ENCODE measurements around the gene TMEM161A.
"Not testable (repeated sequence)": the region's sequence is repeated elsewhere in the genome, so short reads cannot be mapped to it uniquely, and the experiment has no call there.

TMEM161A gene

GRCh38 chr19:19106938-19107337 is 31.3 kb downstream of the TMEM161A start:
- POLR2A ChIA-PET; H3K27ac ChIP-seq (ENCODE audit: insufficient read depth in 1 of 2, low read depth in 1 of 2, low read length in 2 of 2, poor library complexity in 1 of 2, severe bottlenecking in 2 of 2); H3K4me1 ChIP-seq (ENCODE audit: control extremely low read depth in 1 of 4, control insufficient read depth in 4 of 4, insufficient read depth in 4 of 4, low read length in 3 of 4); H3K4me3 ChIP-seq (ENCODE audit: control insufficient read depth in 1 of 7, extremely low read depth in 1 of 7, insufficient read depth in 4 of 7, low read depth in 2 of 7, low read length in 6 of 7); H3K36me3 ChIP-seq (ENCODE audit: control insufficient read depth in 4 of 4, insufficient read depth in 4 of 4, low read length in 3 of 4); DNase-seq; H3K9me3 ChIP-seq (ENCODE audit: control extremely low read depth in 1 of 5, control insufficient read depth in 4 of 5, insufficient read depth in 2 of 5, low read depth in 1 of 5, low read length in 4 of 5); H3K27me3 ChIP-seq (replicated peaks in 2 of 5; ENCODE audit: control insufficient read depth in 4 of 5, insufficient read depth in 5 of 5, low read length in 4 of 5): not testable (repeated sequence)
- CTCF ChIA-PET: interaction anchor here (1.0 kb wide), 1 partner anchor 397 kb away, joined by 3 read pairs; no protein-coding TSS in a partner anchor
- 96% methylated on average over 5 of the region's 7 CpGs for WGBS (ENCODE audit: insufficient coverage)

- DNase-seq: peak in 1 of 3 donors; percentile 3
- Histone ChIP-seq H3K4me1 (ENCODE audit: control extremely low read depth in 1 of 4, control insufficient read depth in 4 of 4, insufficient read depth in 4 of 4, low read length in 3 of 4) (peaks cover 0 to 8% (median 4%) of the 10 kb centered on the region in 4 experiments), H3K4me3 (ENCODE audit: control insufficient read depth in 1 of 7, extremely low read depth in 1 of 7, insufficient read depth in 4 of 7, low read depth in 2 of 7, low read length in 6 of 7) (no peak overlapping the region), H3K27me3 (replicated peaks in 2 of 5; ENCODE audit: control insufficient read depth in 4 of 5, insufficient read depth in 5 of 5, low read length in 4 of 5) (no peaks in the 10 kb centered on the region), H3K27ac (ENCODE audit: insufficient read depth in 1 of 2, low read depth in 1 of 2, low read length in 2 of 2, poor library complexity in 1 of 2, severe bottlenecking in 2 of 2) (no peak overlapping the region), H3K9me3 (ENCODE audit: control extremely low read depth in 1 of 5, control insufficient read depth in 4 of 5, insufficient read depth in 2 of 5, low read depth in 1 of 5, low read length in 4 of 5) (no peaks in the 10 kb centered on the region), H3K36me3 (ENCODE audit: control insufficient read depth in 4 of 4, insufficient read depth in 4 of 4, low read length in 3 of 4) (peaks cover 0 to 8% (median 5%) of the 10 kb centered on the region in 4 experiments)
- 73% methylated on average over 22 of the region's 25 CpGs for WGBS (ENCODE audit: insufficient coverage)
- ChIA-PET CTCF (no interaction called here), POLR2A (no interaction called here)
Observed at GRCh38 chr19:19106056-19106551, 32.2 kb downstream of the TMEM161A start.

DNA sequence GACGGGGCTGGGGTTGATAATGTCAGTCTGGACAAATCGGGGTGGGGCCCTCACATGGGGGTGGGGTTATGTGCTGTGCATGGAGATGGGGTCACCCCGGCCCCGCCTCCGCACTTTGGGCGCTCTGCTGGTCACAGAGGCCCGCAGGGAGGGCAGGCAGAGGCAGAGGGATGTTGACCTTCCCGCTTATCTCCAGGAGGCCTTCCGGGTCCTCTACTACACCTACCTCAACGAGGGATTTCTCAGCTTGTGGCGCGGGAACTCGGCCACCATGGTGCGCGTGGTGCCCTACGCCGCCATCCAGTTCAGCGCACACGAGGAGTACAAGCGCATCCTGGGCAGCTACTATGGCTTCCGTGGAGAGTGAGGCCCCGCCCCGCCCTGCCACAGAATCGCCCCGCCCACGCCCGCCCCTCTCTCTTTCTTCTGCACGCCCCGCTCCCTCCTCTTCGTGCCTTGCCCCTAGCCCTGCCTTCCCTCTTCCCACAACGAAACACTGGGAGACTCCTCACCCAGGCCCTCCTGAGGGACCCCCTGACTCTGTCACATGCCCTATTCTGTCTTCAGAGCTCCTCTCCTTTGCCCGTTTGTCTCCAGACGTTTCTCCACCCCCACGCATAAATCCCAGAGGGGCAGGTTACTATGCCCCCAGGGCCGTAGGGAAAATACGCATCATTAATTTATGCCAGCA is 32.8 kb downstream of the TMEM161A start:
- Histone ChIP-seq H3K9me3 (ENCODE audit: control extremely low read depth in 1 of 5, control insufficient read depth in 4 of 5, insufficient read depth in 2 of 5, low read depth in 1 of 5, low read length in 4 of 5) (no peaks in the 10 kb centered on the region), H3K4me1 (ENCODE audit: control extremely low read depth in 1 of 4, control insufficient read depth in 4 of 4, insufficient read depth in 4 of 4, low read length in 3 of 4) (peaks cover 0 to 5% (median 2%) of the 10 kb centered on the region in 4 experiments), H3K27ac (ENCODE audit: insufficient read depth in 1 of 2, low read depth in 1 of 2, low read length in 2 of 2, poor library complexity in 1 of 2, severe bottlenecking in 2 of 2) (no peak overlapping the region), H3K4me3 (ENCODE audit: control insufficient read depth in 1 of 7, extremely low read depth in 1 of 7, insufficient read depth in 4 of 7, low read depth in 2 of 7, low read length in 6 of 7) (no peak overlapping the region), H3K36me3 (ENCODE audit: control insufficient read depth in 4 of 4, insufficient read depth in 4 of 4, low read length in 3 of 4) (peaks cover 0 to 8% (median 5%) of the 10 kb centered on the region in 4 experiments), H3K27me3 (replicated peaks in 2 of 5; ENCODE audit: control insufficient read depth in 4 of 5, insufficient read depth in 5 of 5, low read length in 4 of 5) (no peaks in the 10 kb centered on the region)
- CTCF ChIA-PET: interaction anchor here (1.2 kb wide), 1 partner anchor 10 kb away, joined by 5 read pairs; no protein-coding TSS in a partner anchor
- WGBS (ENCODE audit: insufficient coverage): 73% methylated on average over 22 of the region's 36 CpGs
- POLR2A ChIA-PET: no interaction called here
- peak in 2 of 3 donors; percentile 7 to 30 for DNase-seq

DNA sequence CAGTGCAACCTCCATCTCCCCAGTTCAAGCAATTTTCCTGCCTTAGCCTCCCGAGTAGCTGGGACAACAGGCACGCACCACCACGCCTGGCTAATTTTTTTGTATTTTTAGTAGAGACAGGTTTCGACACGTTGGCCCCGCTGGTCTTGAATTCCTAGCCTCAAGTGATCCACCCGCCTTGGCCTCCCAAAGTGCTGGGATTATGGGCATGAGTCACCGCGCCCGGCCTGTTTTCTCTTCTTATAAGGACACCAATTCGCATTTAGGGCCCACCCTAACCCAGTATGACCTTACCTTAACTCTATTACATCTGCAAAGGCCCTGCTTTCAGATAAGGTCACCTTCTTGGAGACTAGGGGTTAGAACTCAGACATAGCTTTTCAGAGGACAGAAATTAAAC is 35.1 kb downstream of the TMEM161A start:
- no peak overlapping the region for H3K27ac ChIP-seq (ENCODE audit: insufficient read depth in 1 of 2, low read depth in 1 of 2, low read length in 2 of 2, poor library complexity in 1 of 2, severe bottlenecking in 2 of 2)
- no peak overlapping the region for H3K4me3 ChIP-seq (ENCODE audit: control insufficient read depth in 1 of 7, extremely low read depth in 1 of 7, insufficient read depth in 4 of 7, low read depth in 2 of 7, low read length in 6 of 7)
- peaks cover 0 to 13% (median 5%) of the 10 kb centered on the region in 4 experiments for H3K36me3 ChIP-seq (ENCODE audit: control insufficient read depth in 4 of 4, insufficient read depth in 4 of 4, low read length in 3 of 4)
- no peak for DNase-seq
- ChIA-PET CTCF (interaction anchor here (1.0 kb wide), 1 partner anchor 13 kb away, joined by 4 read pairs; no protein-coding TSS in a partner anchor), POLR2A (no interaction called here)
- 100% methylated on average over 5 of the region's 11 CpGs for WGBS (ENCODE audit: insufficient coverage)
- H3K27me3 ChIP-seq (replicated peaks in 2 of 5; ENCODE audit: control insufficient read depth in 4 of 5, insufficient read depth in 5 of 5, low read length in 4 of 5): no peaks in the 10 kb centered on the region
- no peaks in the 10 kb centered on the region for H3K9me3 ChIP-seq (ENCODE audit: control extremely low read depth in 1 of 5, control insufficient read depth in 4 of 5, insufficient read depth in 2 of 5, low read depth in 1 of 5, low read length in 4 of 5)
- no peaks in the 10 kb centered on the region for H3K4me1 ChIP-seq (ENCODE audit: control extremely low read depth in 1 of 4, control insufficient read depth in 4 of 4, insufficient read depth in 4 of 4, low read length in 3 of 4)

GRCh38 chr19:19102566-19102965 is 35.7 kb downstream of the TMEM161A start:
- H3K4me3 ChIP-seq (ENCODE audit: control insufficient read depth in 1 of 7, extremely low read depth in 1 of 7, insufficient read depth in 4 of 7, low read depth in 2 of 7, low read length in 6 of 7); H3K9me3 ChIP-seq (ENCODE audit: control extremely low read depth in 1 of 5, control insufficient read depth in 4 of 5, insufficient read depth in 2 of 5, low read depth in 1 of 5, low read length in 4 of 5); POLR2A ChIA-PET; H3K27me3 ChIP-seq (replicated peaks in 2 of 5; ENCODE audit: control insufficient read depth in 4 of 5, insufficient read depth in 5 of 5, low read length in 4 of 5); H3K27ac ChIP-seq (ENCODE audit: insufficient read depth in 1 of 2, low read depth in 1 of 2, low read length in 2 of 2, poor library complexity in 1 of 2, severe bottlenecking in 2 of 2); CTCF ChIA-PET; DNase-seq; H3K4me1 ChIP-seq (ENCODE audit: control extremely low read depth in 1 of 4, control insufficient read depth in 4 of 4, insufficient read depth in 4 of 4, low read length in 3 of 4); H3K36me3 ChIP-seq (ENCODE audit: control insufficient read depth in 4 of 4, insufficient read depth in 4 of 4, low read length in 3 of 4): not testable (repeated sequence)
- 100% methylated on average over 5 of the region's 10 CpGs for WGBS (ENCODE audit: insufficient coverage)

DNA sequence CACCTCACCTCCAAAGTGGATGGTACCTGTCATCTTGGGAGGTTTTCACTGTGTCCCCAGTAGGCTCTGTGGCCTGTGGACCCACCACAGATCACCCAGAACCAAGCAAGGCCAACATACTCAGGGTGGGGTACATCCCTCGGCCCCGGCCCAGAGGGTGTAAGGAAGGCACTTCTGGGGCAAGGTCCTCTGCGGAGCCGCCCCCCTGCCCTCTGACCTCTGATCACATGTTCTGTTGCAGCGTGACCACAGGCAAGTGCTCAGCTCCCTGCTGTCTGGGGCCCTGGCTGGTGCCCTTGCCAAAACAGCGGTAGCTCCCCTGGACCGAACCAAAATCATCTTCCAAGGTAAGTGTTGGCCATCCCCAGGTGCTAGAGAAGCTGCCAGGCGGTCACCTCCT is 36.7 kb downstream of the TMEM161A start:
- DNase-seq: no peak
- 100% methylated on average over 3 of the region's 8 CpGs for WGBS (ENCODE audit: insufficient coverage)
- Histone ChIP-seq H3K36me3 (ENCODE audit: control insufficient read depth in 4 of 4, insufficient read depth in 4 of 4, low read length in 3 of 4) (peaks cover 0 to 14% (median 3%) of the 10 kb centered on the region in 4 experiments), H3K4me3 (ENCODE audit: control insufficient read depth in 1 of 7, extremely low read depth in 1 of 7, insufficient read depth in 4 of 7, low read depth in 2 of 7, low read length in 6 of 7) (no peak overlapping the region), H3K4me1 (ENCODE audit: control extremely low read depth in 1 of 4, control insufficient read depth in 4 of 4, insufficient read depth in 4 of 4, low read length in 3 of 4) (no peaks in the 10 kb centered on the region), H3K27me3 (replicated peaks in 2 of 5; ENCODE audit: control insufficient read depth in 4 of 5, insufficient read depth in 5 of 5, low read length in 4 of 5) (no peaks in the 10 kb centered on the region), H3K27ac (ENCODE audit: insufficient read depth in 1 of 2, low read depth in 1 of 2, low read length in 2 of 2, poor library complexity in 1 of 2, severe bottlenecking in 2 of 2) (no peak overlapping the region), H3K9me3 (ENCODE audit: control extremely low read depth in 1 of 5, control insufficient read depth in 4 of 5, insufficient read depth in 2 of 5, low read depth in 1 of 5, low read length in 4 of 5) (no peaks in the 10 kb centered on the region)
- CTCF ChIA-PET: no interaction called here
- POLR2A ChIA-PET: no interaction called here

Data from common myeloid progenitor, CD34-positive (primary cell).